Stromal cell of bone marrow (primary cell): ENCODE data around the gene JOSD2.

ENCODE experiments used
- DNase-seq: peaks from one replicate; pipeline ENCODE4 v3.0.0-alpha.2; 2012; ENCODE audit warnings: low read depth

The JOSD2 gene

DNA sequence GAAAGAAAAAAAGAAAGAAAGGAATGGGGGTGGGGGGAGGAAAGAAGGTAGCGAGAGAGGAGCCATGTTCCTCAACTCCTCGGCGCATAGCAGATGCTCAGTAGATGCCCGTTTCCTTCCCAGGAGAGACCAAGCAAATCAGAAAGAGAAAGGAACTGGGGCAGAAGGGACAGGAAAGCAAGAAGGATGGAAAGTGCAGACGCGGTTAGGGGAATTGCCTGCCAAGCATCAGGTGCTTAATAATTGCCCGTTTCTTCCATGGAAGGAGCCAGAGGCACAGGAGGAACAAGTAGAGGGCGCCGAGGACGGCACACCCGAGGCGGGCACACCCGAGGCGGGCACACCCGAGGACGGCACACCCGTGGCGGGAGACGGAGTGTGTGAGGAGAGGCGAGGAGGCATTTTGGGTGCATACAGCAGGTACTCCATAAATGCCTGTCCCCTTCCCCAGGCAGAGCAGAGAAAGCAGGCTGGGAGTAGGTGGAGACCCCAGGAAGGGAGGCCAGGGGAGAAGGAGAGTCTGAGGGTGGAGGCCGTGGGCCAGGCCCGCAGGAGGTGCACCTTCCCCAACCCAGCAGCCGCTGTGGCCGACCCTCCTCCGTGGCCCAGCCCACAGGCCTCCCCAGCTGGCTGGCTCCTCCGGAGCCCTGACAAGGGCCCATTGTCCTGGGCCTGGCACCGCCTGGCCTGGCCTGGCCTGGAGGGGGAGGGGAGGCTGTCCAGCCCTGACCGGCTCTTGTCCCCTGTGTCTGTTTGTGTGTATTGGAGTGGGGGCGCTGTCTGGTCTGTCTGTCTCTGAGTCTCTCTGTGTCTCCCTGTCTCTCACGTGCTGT is 14.6 kb downstream of the JOSD2 start:
- DNase-seq, result no peak

DNA sequence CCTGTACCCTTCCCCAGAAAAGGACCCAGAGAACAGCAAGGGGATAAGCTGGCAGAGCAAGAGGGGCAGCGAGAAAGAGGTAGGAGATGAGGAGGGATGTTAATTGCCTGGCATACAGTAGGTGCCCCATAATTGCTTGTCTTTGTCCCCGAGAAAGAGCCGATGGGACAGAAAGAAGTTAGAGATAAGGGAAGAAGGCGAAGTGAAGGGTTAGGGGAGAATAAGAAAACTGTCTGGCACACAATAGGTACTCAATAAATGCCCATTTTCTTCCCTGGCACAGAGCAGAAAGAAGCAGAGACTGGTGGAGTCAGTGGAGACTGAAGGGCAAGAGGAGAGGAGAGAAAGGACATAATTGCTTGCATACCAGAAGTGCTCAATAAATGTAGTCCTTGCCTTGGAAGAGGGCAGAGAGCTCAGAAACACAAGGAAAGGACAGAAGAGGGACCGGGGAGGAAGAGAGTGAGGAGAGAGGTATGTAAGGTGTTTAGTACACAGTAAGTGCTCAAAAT is 15.9 kb downstream of the JOSD2 start:
- DNase-seq, result no peak

DNA sequence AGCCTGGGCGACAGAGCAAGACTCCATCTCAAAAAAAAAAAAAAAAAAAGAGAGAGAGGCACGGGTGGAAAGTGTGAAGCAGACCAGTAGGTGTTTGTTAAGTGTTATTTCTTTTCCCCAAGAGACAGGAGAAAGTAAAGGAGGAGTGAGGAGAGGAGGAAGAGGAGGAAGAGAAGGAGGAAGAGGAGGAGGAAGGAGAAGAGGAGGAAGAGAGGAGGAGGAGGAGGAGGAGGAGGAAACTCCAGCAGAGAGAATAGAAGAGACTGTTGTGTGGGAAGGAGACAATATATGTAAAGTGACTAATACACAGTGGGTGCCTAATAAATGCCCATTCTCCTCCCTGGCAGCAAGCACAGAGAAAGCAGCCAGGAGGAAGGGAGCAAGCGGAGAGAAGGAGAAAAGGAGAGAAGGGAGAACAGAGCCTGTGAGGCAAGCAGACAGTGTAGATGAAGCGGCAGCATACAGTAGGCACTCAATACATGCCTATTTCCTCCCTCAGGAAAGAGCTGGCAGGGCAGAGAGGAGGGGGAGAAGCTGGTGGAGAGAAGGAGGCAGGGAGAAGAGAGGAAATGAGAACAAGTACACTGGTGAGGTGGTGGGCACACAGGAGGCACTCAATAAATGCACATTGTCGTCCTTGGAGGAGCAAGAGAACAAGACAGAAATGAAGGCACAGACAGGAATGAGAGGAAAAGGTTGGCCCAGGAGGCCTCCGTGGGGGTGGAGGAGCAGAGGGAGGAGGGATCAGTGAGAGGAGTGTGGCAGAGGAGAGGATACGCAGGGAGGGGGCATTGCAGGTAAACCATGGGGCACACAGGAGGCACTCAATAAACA is 16.6 kb downstream of the JOSD2 start:
- no peak for DNase-seq

DNA sequence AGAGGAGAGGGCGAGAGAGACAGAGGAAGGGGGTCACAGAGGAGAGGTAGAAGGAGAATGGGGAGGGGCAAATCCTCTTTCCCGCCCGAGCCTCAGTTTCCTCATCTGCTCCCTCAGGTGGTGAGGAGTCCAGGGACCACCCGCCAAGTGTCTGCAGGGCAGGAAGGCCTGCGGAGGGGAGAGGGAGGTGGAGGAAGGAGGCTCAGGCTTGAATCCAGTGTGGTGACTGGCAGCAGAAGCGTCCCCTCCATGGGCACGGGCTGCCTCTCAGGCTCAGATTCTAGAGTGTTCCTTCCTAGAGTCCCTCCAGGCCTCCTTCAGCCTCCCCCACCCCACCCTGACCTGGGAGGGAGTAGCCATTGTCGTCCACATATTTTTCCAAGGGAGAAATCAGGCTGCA is 17.8 kb downstream of the JOSD2 start:
- DNase-seq, result no peak

DNA sequence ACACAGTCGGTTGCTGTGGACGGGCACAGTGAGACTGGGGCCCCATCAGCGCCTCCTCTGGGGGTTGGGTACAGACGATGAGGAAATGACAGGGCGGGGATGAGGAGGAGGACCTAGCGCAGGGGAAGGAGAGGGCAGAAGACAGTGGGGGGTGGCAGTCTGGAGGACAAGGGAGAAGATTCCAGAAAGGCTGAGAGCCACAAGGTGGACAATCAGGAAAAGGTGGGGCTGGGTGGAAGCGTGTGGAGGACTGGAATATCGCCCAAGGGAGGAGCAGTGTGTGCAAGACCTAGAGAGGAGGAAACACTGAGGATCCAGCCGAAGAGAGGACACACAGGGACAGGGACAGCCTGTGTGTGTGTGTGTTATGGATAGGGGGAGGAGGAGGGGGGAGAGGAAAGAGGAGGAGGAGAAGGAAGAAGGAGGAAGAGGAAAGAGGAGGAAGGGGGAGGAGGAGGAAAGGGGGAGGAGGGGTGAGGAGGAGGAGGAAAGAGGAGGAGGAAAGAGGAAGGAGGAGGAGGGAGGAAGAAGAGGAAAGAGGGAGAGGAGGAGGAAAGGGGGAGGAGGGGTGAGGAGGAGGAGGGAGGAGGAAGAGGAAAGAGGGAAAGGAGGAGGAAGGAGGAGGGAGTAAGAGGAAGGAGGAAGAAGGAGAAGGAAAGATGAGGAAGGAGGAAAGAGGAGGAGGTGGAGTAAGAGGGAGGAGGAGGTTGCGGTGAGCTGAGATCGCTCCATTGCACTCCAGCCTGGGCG is 18.5 kb downstream of the JOSD2 start:
- DNase-seq, result no peak

DNA sequence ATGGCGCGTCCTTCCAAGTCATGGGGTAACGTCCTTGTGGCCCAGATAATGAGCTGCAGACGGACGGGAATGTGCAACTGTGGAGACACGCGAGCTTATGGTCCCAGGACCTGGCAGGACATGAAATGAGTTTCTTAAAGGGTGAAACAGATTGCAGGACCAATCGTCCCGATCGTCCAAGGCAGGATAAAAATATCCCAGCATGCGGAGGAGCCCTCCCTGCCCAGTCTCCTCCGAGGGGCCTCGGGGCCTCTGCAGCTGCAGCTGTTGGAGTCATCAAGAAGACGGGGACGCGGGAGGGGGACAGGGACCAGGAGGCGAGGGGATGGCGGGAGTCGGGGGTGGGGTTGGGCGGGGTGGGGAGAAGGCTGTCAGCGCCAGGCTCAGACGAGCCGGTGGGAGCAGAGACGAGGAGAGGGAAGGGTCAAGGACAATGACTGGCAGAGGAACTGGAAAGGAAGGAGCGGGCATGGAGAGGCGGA is 20.0 kb downstream of the JOSD2 start:
- no peak for DNase-seq

DNA sequence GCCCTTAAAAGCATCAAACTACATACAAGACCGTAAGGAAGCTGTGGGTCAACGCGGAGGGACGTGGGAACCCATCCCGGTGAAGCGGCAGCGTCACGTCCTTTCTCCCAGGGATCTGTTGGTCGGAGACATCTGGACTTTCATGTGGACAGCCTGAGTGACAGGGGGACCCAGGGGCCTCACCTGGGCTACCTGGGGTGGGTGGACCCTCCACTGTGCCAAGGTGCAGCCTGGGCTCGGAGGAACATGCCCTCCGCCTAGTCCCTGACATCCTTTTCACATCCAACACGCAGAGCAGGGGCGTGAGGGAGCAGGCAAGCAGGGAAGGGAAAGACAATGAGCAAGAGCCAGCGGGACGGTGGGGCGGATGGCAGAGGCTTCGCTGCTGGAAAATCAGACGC is 20.6 kb downstream of the JOSD2 start:
- no peak for DNase-seq

DNA sequence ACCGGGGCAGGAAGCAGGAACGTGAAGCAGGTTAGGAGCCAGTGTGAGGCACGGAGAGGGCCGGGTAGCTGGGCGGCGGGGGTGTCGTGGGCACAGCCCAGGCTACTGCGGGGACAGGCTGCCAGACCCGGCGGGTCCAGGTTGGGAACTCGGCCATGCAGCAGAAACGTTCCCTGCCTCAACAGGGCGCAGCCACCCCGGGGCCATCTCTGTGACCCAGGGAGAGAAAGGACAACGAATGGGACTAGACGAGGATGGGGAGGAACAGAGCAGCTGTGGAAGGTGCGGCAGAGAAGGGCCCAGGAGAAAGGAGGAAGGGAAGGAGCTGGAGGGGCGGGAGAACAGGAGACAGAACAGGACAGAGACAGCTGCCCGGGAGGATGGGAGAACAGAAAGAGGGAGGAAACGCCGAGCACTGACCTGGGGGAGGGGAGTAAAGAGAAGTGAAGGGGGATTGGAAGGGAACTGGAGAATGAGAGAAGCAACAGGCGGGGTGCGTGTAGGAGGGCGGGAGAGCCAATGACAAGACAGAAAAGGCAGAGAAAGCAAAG is 21.5 kb downstream of the JOSD2 start:
- DNase-seq, result no peak

DNA sequence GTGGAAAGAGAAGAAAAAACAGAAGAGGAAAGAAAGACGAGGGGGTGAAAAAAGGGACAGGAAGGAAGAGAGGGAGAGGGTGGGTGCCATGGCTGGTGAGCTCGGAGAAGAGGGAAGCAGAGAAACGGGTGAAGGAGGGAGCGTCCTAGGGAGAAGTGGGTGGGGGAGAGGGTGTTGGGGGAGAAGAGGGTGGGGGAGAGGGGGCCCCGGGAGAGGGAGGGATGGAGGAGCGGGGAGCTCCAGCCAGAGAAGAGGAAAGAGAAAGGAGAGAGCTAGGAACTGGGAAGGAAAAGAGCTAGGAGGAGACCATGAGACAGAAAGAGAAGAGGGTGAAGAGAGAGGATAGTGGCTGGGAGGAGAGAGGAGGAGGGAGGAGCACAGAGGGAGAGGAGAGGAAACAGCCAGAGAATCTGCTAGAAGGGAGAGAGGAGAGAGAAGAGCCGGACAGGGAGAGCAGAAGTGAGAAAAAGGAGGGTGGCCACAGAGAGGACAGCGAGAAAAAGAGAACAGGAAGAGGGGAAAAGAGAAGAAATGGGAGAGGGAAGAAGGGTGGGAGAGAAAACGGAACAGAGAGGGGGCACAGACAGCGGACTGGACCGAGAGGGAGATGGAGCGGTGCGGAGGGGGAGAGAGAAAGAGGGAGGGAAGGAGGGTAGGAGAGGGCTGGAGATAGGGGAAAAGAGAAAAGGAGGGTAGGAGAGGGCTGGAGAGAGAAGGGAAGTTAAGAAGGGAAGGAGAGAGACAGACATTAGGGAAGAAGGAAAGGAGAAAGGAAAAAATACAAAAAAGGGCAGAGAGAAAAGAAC is 22.4 kb downstream of the JOSD2 start:
- DNase-seq, result no peak

DNA sequence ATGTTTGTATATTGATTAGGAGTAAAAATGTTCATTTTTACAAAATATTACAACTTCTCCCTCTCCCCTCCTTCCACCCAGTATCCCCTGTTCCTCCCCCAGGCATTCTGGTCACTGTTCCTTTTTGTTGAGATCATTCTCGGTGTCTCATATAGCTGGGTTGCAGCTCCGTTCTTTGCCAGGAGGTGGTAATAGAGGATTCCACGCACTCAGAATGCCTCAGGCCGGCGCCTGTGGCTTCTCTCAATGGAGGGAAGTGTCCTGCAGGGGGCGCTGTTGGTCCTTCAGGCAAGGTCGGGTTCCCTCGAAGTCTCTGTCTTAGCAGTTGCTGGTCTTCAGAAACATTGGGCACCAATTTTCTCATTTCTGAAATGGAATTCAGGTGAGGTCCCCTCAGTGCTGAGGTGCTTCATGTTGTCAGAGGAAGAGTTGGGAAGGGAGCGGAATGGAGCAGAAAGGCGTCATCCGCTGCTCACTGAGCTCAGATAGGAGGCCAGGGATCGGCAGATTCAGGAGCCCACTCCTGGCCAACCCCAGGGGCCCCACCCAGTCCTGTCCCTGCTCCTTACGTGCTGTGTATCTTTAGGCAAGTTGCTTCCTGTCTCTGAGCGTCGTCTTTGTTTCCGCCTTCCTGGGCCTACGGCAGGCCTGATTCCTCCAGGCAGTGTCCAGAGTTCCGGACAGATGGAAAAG is 24.0 kb downstream of the JOSD2 start:
- no peak for DNase-seq

DNA sequence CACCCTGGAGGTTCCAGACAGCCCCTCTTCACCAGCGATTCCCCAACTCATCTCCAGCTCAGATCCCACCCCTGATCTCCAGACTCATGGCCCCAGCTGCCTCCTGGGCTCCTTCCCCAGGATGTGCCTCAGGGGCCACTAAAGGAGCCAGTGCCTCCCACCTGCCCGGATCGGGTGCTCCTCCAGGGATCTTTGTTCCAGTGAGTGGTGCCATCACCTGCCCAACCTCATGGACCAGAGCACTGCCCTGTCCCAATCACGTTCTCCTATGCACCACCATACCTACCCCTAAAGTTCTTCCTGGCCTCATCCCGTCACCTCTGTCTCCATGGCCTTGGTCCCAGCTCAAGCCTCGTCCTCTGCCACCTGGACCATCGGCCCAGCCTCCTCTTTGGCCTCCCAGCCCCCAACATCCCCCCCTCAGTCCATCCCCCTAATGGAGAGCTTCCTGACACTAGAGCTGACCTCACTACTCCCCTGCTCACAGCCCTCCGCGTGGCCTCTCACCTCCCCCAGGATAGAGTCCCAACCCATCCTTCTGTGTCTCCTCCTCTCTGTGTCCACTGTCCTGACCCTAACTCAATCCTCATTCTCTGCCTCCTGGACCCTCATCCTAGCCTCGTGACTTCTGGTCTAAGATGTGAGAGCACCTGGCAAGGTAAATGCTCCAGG is 25.6 kb downstream of the JOSD2 start:
- no peak for DNase-seq

DNA sequence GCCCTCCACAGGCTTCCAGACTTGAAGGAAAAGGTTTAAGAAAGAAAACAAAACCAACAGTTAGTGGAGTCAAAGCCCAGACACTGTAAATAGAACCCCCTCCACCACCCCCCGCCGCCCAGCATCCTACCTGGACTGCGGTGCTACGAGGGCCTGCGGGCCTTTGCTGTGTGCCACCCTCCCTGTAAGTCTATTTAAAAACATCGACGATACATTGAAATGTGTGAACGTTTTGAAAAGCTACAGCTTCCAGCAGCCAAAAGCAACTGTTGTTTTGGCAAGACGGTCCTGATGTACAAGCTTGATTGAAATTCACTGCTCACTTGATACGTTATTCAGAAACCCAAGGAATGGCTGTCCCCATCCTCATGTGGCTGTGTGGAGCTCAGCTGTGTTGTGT is 28.1 kb downstream of the JOSD2 start:
- DNase-seq, result no peak

DNA sequence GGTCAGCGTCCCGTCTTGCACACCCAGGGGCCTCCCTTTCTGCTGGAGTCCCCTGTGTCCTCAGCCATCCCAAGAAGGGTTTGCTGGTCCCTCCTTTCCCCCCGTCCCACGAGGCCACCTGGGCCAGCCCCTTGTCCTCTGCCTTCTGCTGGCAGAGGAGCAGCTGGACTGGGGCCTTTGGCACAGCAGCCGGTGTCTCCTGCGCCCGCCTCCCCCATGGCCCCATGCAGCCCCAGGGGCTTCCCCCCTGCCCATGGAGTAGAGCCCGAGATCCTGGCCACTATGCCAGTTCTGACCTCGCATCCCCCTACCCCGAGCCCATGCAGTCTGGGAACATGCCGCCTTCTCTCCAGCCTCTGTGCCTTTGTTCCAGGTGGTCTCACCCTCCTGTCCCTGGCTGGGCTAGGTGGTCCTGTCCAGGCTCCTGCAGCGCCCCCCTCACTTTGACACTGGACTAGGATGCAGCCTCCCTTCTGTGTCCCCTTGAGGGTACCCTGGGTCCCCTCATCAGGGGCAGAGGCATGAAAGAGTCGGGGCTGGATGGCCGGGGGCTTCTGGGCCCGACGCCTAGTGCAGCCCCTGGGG is 28.6 kb downstream of the JOSD2 start:
- no peak for DNase-seq

DNA sequence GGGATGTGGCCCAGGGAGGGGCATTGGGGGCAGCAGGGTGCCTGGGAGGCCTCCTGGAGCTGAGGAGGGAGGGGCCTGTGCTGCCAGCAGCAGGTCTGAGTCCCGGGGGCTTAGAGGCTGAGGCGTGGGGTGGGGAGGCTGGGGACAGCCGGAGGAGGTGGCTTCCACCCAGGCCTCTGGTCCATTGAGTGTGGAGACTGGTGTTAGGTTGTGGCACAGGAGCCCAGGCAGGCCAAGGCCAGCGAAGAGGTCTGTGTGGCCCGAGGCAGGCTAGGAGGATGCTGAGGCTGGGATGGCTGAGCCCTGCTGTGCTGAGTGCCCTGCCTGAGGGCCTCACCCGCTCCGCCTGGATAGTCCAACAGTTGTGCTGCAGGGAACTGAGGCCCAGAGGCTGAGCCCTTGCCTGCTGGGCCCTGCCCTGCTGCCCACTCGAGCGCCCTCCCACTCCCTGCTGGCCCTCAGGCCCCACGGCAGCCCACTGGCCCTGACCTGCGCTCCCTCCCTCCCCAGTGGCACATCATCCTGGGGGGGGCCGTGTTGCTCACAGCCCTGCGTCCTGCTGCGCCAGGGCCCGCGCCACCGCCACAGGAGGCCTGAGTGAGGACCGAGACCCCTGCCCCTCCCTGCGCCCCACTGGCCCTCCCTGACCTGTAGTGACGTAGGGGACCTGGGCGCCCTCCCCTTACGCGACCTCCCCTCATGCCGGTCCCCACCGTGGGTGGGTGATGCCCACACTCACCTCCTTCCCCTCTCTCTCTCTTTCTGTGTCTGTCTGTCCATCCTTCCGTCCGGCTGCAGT is 29.4 kb downstream of the JOSD2 start:
- no peak for DNase-seq

DNA sequence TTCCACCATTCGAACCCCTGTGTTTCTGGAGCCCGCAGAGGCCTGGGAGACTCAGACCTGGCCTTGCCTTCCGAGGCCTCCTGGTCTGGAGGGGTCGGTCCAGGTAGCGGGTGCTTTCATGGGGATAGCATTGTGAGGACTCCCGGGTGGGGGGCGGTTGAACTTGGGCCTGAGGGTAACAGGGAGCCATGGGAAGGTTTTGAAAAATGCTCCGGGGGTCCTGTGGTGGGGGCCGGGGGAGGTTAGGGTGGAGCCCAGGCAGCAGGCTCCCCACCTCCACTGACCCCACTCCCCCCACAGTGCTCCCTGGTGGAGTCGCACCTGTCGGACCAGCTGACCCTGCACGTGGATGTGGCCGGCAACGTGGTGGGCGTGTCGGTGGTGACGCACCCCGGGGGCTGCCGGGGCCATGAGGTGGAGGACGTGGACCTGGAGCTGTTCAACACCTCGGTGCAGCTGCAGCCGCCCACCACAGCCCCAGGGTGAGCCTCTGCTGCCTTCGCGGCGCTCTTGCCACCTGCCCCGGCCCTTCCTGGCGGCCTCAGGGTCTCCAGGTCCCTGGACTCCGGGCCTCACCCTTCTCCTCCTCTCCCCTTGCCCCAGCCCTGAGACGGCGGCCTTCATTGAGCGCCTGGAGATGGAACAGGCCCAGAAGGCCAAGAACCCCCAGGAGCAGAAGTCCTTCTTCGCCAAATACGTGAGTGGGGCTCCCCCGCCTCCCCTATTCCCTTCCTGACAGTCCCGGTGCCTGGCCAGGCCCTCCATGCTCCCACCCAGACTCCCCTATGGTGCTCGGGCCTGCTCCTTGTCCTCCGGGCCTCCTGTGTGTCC is 30.5 kb downstream of the JOSD2 start:
- no peak for DNase-seq

DNA sequence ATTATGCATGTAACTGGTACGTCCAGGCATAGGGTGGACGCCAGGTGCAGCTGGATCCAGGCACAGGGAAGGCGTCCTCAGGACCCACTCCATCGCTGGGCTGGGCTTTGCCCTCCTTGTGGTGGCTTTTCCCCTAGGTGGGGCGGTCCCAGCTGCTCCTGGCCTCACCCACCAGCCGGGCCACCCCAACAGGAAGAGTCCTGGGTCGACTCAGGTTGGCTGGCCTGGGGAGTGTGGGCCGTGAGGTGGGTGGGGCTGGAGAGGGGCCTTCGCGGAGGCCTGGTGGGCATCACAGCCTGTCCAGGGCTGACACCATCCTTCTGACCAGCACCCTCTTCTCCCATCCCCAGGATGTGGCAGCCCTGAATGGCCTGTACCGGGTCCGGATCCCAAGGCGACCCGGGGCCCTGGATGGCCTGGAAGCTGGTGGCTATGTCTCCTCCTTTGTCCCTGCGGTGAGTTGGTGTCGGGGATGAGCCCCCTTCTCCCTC is 31.2 kb downstream of the JOSD2 start:
- no peak for DNase-seq

DNA sequence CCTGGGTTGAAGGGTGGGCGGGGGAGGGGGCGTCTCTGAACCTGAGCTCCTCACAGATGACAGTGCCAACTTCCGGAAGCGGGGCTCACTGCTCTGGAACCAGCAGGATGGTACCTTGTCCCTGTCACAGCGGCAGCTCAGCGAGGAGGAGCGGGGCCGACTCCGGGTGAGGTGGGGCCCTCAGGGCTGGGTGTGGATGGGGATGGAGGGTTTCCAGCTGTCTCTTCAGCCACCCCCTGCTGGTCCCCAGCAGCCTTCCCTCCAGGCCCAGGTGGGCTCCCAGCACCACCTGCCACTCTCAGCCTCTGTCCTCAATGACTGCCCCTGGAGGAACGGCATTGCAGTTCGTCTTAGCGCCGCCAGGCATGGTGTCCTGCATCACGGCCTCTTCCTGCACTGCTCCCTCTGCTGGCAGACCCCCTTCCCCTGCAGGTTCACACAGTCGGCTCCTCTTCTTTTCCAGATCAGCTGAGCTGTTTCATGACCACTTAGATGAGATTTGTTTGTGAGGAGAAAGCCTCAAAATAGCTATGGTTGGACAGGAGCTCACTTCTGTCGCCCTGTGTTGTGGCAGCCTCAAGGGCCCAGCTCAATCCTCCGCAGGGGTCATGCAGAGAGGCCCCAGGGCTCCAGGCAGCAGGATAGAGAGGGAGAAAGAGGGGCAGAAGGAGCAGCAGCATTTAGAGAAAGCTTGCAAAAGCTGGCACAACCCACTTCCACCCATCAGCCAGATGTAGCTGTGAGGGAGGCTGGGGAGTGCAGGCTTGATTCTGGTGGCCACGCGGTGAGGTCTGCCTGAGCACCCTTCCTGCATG is 31.9 kb downstream of the JOSD2 start:
- DNase-seq, result no peak
